ENCODE results near the gene SPTA1. TPM values are rescaled to one million over a fixed set of nuclear protein-coding genes. Genes with fewer than 3 reads are reported as not detected.

SPTA1 gene
- total and polyA plus RNA-seq, 2 of the 4 experiments (the other 2 are of a cell fraction): not detected

DNA sequence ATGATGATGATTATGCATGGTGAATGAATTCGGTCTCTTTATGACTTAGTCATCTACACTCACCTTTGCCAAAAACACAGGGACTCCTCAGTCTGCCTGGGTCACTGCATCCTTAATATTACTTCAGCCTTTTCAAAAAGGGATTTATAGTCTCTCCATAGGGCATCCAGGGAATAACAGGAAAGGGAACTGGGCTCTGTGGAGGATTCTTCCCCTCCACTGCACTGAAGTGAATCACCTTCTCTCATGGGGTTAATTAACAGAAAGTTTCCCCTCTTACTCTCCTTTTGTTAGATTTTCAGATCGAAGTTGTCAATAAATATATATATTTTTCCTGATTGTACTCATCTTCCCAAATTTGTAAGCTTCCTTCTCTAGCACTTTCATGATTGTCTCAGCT lies 34.1 kb upstream of the SPTA1 start, which contains the start of gene OR6K3:
Gene OR6K3 (minus strand): TSS at position 101 of the 400 bp plus-strand sequence. CDS start 2,605 bp downstream, outside the sequence.
- intact Hi-C loops (cut with micrococcal nuclease): no loop called here

More for the DNA sequence above, 34.1 kb upstream of the SPTA1 start, which contains the start of gene OR6K3:
- dilution Hi-C loops (cut with HindIII; ENCODE audit: low sequenced_read_pairs, unreplicated experiment): no loop called here
- H3K23ac ChIP-seq (ENCODE audit: low read depth, low read length): no peak within 1 kb of the TSS
- H4K5ac ChIP-seq (ENCODE audit: low read depth, low read length): no peak within 1 kb of the TSS
- no peak within 1 kb of the TSS for H3K9ac ChIP-seq (ENCODE audit: low read depth, low read length)
- POLR2A ChIA-PET (ENCODE audit: unreplicated experiment): no interaction called here
- in situ Hi-C loops (cut with MboI; ENCODE audit: low sequenced_read_pairs): no loop called here
- no peak within 1 kb of the TSS for H2BK120ac ChIP-seq (ENCODE audit: low read depth, low read length)
- no peak for ATAC-seq (ENCODE audit: low read depth)
- H3K9me1 ChIP-seq (ENCODE audit: insufficient read depth, low read length): no peaks in the 10 kb centered on the region
- H3K14ac ChIP-seq (replicated peaks; ENCODE audit: low read depth, low read length): no peak within 1 kb of the TSS
- no peak within 1 kb of the TSS for H2BK15ac ChIP-seq (ENCODE audit: low read depth, low read length)
- H2BK5ac ChIP-seq (ENCODE audit: low read depth, low read length, poor library complexity, severe bottlenecking): no peak within 1 kb of the TSS
- H3K4me2 ChIP-seq (ENCODE audit: low read depth, low read length): no peak within 1 kb of the TSS
- no peaks in the 10 kb centered on the region for H3K79me1 ChIP-seq (ENCODE audit: low read depth in 1 of 2, low read length in 2 of 2)
- no peak within 1 kb of the TSS for H3K4ac ChIP-seq (ENCODE audit: low read depth, low read length)
- H3K27ac ChIP-seq (ENCODE audit: insufficient read depth, low read length): no peak within 1 kb of the TSS
- H4K8ac ChIP-seq (ENCODE audit: low read depth in 2 of 2, low read length in 2 of 2): no peak within 1 kb of the TSS
- H4K91ac ChIP-seq (ENCODE audit: insufficient read depth, low read depth, low read length): no peak within 1 kb of the TSS
- H3K9me3 ChIP-seq (ENCODE audit: control insufficient read depth, insufficient read depth, low read length): no peaks in the 10 kb centered on the region
- no CpG with 5 or more reads among the region's 2 CpGs for WGBS, 2 experiments (ENCODE audit: extremely low coverage in 2 of 2, insufficient read length in 1 of 2)
- no peak within 1 kb of the TSS for H2AK9ac ChIP-seq (replicated peaks; ENCODE audit: low read depth, low read length, poor library complexity)
- no peaks in the 10 kb centered on the region for H3K27me3 ChIP-seq (ENCODE audit: control insufficient read depth, insufficient read depth, low read length)
- CTCF ChIA-PET: no interaction called here
- no peaks in the 10 kb centered on the region for H4K20me1 ChIP-seq (ENCODE audit: insufficient read depth, low read length)
- no peak within 1 kb of the TSS for H3K56ac ChIP-seq (ENCODE audit: extremely low read depth, insufficient read depth, low read length)
- H2BK20ac ChIP-seq (ENCODE audit: low read depth, low read length): no peak within 1 kb of the TSS
- no peaks in the 10 kb centered on the region for H3K36me3 ChIP-seq (ENCODE audit: control insufficient read depth, insufficient read depth, low read length)
- no TSS peak for BruUV-seq (replicated peaks)
- H3K4me3 ChIP-seq (ENCODE audit: insufficient read depth, low read depth, low read length): no peak within 1 kb of the TSS
- H2AK5ac ChIP-seq (ENCODE audit: low read depth, low read length): no peak within 1 kb of the TSS
- TF ChIP-seq RFX5 (IDR thresholded peaks at IDR 0.05; ENCODE audit: low read depth, low read length) (no peak), MXI1 (IDR thresholded peaks at IDR 0.05; ENCODE audit: borderline replicate concordance, low read depth, low read length) (no peak), RAD21 (IDR thresholded peaks at IDR 0.05; ENCODE audit: low read length) (no peak), BHLHE40 (IDR thresholded peaks at IDR 0.05; ENCODE audit: low read depth, low read length) (no peak), CHD1 (IDR thresholded peaks at IDR 0.05; ENCODE audit: low read depth, low read length) (no peak), RCOR1 (IDR thresholded peaks at IDR 0.05; ENCODE audit: insufficient replicate concordance, low read length) (no peak)
- TF ChIP-seq, protein P1, sequence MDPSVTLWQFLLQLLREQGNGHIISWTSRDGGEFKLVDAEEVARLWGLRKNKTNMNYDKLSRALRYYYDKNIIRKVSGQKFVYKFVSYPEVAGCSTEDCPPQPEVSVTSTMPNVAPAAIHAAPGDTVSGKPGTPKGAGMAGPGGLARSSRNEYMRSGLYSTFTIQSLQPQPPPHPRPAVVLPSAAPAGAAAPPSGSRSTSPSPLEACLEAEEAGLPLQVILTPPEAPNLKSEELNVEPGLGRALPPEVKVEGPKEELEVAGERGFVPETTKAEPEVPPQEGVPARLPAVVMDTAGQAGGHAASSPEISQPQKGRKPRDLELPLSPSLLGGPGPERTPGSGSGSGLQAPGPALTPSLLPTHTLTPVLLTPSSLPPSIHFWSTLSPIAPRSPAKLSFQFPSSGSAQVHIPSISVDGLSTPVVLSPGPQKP (IDR thresholded peaks at IDR 0.05; ENCODE audit: borderline replicate concordance, low read depth, low read length): no peak
- TF ChIP-seq, protein P2, sequence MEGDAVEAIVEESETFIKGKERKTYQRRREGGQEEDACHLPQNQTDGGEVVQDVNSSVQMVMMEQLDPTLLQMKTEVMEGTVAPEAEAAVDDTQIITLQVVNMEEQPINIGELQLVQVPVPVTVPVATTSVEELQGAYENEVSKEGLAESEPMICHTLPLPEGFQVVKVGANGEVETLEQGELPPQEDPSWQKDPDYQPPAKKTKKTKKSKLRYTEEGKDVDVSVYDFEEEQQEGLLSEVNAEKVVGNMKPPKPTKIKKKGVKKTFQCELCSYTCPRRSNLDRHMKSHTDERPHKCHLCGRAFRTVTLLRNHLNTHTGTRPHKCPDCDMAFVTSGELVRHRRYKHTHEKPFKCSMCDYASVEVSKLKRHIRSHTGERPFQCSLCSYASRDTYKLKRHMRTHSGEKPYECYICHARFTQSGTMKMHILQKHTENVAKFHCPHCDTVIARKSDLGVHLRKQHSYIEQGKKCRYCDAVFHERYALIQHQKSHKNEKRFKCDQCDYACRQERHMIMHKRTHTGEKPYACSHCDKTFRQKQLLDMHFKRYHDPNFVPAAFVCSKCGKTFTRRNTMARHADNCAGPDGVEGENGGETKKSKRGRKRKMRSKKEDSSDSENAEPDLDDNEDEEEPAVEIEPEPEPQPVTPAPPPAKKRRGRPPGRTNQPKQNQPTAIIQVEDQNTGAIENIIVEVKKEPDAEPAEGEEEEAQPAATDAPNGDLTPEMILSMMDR (conservative IDR thresholded peaks at IDR 0.05; ENCODE audit: low read depth, low read length): no peak
- no peak within 1 kb of the TSS for H3K18ac ChIP-seq (ENCODE audit: low read depth, low read length)
- H2AFZ ChIP-seq (replicated peaks; ENCODE audit: low read length, poor library complexity): no peak within 1 kb of the TSS
- DNase-seq: no peak
- no peaks in the 10 kb centered on the region for H3K4me1 ChIP-seq (ENCODE audit: control insufficient read depth, insufficient read depth, low read length)

All from IMR-90 (cell line).